Esophagus squamous epithelium (tissue), 5 donors: Measurements from ENCODE around the gene PIGH. TPM values are rescaled to one million over a fixed set of nuclear protein-coding genes. Genes with fewer than 3 reads are reported as not detected.

Source experiments
- DNase-seq: peaks from one replicate; lab custom pipeline; 2025; lab: John Stamatoyannopoulos, UW
- H3K27ac ChIP-seq, 4 donors: fragments of 200-600 bp; sonication (generic); one replicate each; pipeline ENCODE4 v1.5.1; 2016 to 2019; ENCODE audit warnings: mild to moderate bottlenecking in 1 of 4
- H3K27me3 ChIP-seq, 4 donors: fragments of 200-600 bp; sonication (generic); 1 replicate in 3 of 4; 2 replicates in 1 of 4; pipeline versions ENCODE4 v1.5.1 to v1.6.0; 2017 to 2021; ENCODE audit warnings: antibody characterized with exemption in 1 of 4
- H3K36me3 ChIP-seq, 3 donors: fragments of 200-600 bp; sonication (generic); one replicate each; pipeline ENCODE4 v1.5.1; 2016 to 2019
- H3K4me1 ChIP-seq, 3 donors: fragments of 200-600 bp; sonication (generic); one replicate each; pipeline ENCODE4 v1.5.1; 2017 to 2019
- H3K4me3 ChIP-seq, 4 donors: fragments of 200-600 bp; sonication (generic); 1 replicate in 3 of 4; 2 replicates in 1 of 4; pipeline ENCODE4 v1.5.1; 2016 to 2019; ENCODE audit warnings: mild to moderate bottlenecking in 2 of 4, moderate library complexity in 1 of 4
- H3K9me3 ChIP-seq, 3 donors: fragments of 200-600 bp; sonication (generic); one replicate each; pipeline ENCODE4 v1.5.1; 2016 to 2019
- POLR2A ChIP-seq, 4 donors: fragments of 450-650 bp; IDR thresholded peaks; one replicate each; pipeline ENCODE4 v1.6.1; 2017; ENCODE audit warnings: antibody characterized with exemption in 4 of 4, mild to moderate bottlenecking in 4 of 4, moderate library complexity in 3 of 4
- WGBS, 2 donors: methylation state at CpG; one replicate each; pipeline ENCODE4 v1.1.5; 2018; 5-methylcytosine and 5-hydroxymethylcytosine counted together
- intact Hi-C: fragments of 100-400 bp; cut with DNase I; formaldehyde crosslinking; loops from one replicate; pipeline ENCODE4 v1.15.0; 2022
- total RNA-seq, 4 donors: library from RNA; depleted of rRNA; stranded (reverse); fragments of >200 nt; gene quantifications; one replicate each; pipeline ENCODE4 v1.1.0, GENCODE V29; 2016
- TF ChIP-seq, protein P1 (sequence below), 6 experiments: fragments of 450-650 bp in 4 of 6; fragments of 200-600 bp in 2 of 6; sonication (generic) in 2 of 6; IDR thresholded peaks; one replicate each; pipeline ENCODE4 v1.5.1; 2016 to 2019; ENCODE audit warnings: antibody characterized with exemption in 6 of 6, mild to moderate bottlenecking in 4 of 6, moderate library complexity in 4 of 6
- donor health status: DM: yes; HTN: yes; CAD: no.

The PIGH gene
- total RNA-seq: 10 to 100 TPM; 17.0 to 34.0 (median 21.0) TPM

- no peaks in the 10 kb centered on the region for H3K36me3 ChIP-seq
- peak within 1 kb of the TSS; percentile 76 to 85 (median 82) for H3K4me3 ChIP-seq
- no peaks in the 10 kb centered on the region for H3K27me3 ChIP-seq
- H3K9me3 ChIP-seq: no peaks in the 10 kb centered on the region
- H3K4me1 ChIP-seq: peaks cover 3 to 24% (median 11%) of the 10 kb centered on the region in 3 donors
- TF ChIP-seq, protein P1, sequence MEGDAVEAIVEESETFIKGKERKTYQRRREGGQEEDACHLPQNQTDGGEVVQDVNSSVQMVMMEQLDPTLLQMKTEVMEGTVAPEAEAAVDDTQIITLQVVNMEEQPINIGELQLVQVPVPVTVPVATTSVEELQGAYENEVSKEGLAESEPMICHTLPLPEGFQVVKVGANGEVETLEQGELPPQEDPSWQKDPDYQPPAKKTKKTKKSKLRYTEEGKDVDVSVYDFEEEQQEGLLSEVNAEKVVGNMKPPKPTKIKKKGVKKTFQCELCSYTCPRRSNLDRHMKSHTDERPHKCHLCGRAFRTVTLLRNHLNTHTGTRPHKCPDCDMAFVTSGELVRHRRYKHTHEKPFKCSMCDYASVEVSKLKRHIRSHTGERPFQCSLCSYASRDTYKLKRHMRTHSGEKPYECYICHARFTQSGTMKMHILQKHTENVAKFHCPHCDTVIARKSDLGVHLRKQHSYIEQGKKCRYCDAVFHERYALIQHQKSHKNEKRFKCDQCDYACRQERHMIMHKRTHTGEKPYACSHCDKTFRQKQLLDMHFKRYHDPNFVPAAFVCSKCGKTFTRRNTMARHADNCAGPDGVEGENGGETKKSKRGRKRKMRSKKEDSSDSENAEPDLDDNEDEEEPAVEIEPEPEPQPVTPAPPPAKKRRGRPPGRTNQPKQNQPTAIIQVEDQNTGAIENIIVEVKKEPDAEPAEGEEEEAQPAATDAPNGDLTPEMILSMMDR (IDR thresholded peaks at IDR 0.05): peak; percentile 29 to 67 (median 51)
- TF ChIP-seq POLR2A (IDR thresholded peaks at IDR 0.05): peak in 3 of 4 donors; percentile 60 to 90 (median 88)
- 0% methylated on average over 6 to 9 of the region's 77 CpGs for WGBS, 2 donors
- intact Hi-C loops: no loop called here
- H3K27ac ChIP-seq: peak within 1 kb of the TSS; percentile 86 to 93 (median 91)
- DNase-seq: peak; percentile 42
These were observed at the start of gene PIGH for GRCh38 chr14:67599698-67600561. Gene PIGH, minus strand, starts transcription at chr14:67600268. Its CDS starts 65 bp downstream, at chr14:67600203.

DNA sequence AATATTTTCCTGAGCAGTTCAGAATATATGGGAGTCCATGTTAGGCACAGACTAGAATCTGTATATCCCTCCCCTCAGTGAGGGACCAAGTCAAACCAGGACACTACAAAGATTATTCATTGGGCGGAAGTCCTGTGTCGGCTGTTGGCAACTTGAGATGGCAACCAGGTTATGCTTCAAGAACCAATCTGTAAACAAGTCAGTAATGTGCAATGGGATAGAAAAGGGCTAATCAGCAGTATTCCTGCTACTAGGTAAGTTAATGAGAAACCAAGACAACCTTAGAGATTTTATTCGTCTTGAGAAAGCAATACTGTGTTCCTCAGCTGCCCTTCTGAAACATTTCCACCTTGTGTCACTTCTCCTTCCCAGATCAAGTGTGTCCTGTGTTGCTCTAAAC is 46.1 kb upstream of the PIGH start:
- Histone ChIP-seq H3K36me3 (peaks cover 10 to 62% (median 14%) of the 10 kb centered on the region in 3 donors), H3K4me1 (no peaks in the 10 kb centered on the region), H3K4me3 (no peak overlapping the region), H3K9me3 (no peaks in the 10 kb centered on the region), H3K27ac (no peak overlapping the region), H3K27me3 (no peaks in the 10 kb centered on the region)
- 72 to 90% methylated on average over 3 of the region's 3 CpGs for WGBS, 2 donors
- intact Hi-C loops: no loop called here
- DNase-seq: no peak
- TF ChIP-seq, protein P1 (IDR thresholded peaks at IDR 0.05): no peak
- TF ChIP-seq POLR2A (IDR thresholded peaks at IDR 0.05): no peak

DNA sequence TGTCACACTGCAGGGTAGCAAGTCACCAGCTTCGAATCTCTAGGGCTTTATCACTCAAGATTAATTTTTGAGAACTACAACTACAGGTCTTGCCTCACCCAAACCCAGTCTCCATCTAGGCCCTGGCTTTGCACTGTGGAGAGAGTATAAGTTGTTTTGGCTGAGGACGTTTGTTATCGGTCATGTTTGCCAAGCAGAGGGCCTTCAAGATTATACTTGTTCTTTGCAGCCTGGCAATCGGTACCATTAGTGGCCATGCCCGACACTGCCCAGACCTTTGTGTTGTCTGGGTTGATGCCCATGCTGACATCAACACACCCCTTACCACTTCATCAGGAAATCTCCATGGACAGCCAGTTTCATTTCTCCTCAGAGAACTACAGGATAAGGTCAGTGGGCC is 45.3 kb upstream of the PIGH start:
- Histone ChIP-seq H3K27me3 (no peaks in the 10 kb centered on the region), H3K36me3 (peaks cover 10 to 55% (median 14%) of the 10 kb centered on the region in 3 donors), H3K4me3 (no peak overlapping the region), H3K9me3 (no peaks in the 10 kb centered on the region), H3K4me1 (no peaks in the 10 kb centered on the region), H3K27ac (no peak overlapping the region)
- WGBS, 2 donors: 74 to 78% methylated on average over 5 of the region's 5 CpGs
- TF ChIP-seq POLR2A (IDR thresholded peaks at IDR 0.05): no peak
- TF ChIP-seq, protein P1 (IDR thresholded peaks at IDR 0.05): no peak
- intact Hi-C loops: no loop called here
- no peak for DNase-seq

DNA sequence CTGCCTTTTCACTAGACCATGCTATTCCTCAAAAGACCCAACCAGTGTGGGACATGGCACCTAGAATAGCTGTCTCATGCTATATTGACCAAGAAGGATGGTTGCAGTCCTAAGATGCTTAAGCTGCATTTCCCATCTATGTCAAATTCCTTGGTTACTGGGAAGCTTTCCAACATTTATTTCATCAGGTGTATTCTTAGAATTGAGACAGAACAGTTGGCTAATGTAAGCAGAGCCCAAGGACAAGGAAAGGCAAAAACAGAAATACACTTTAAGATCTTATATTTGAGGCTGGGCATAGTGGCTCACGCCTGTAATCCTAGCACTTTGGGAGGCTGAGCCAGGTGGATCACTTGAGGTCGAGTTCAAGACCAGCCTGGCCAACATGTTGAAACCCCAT is 44.4 kb upstream of the PIGH start:
- no peak overlapping the region for H3K27ac ChIP-seq
- TF ChIP-seq, protein P1 (IDR thresholded peaks at IDR 0.05): no peak
- TF ChIP-seq POLR2A (IDR thresholded peaks at IDR 0.05): no peak
- no peaks in the 10 kb centered on the region for H3K27me3 ChIP-seq
- H3K4me1 ChIP-seq: no peaks in the 10 kb centered on the region
- DNase-seq: no peak
- H3K36me3 ChIP-seq: peaks cover 10 to 45% (median 11%) of the 10 kb centered on the region in 3 donors
- H3K4me3 ChIP-seq: no peak overlapping the region
- no peaks in the 10 kb centered on the region for H3K9me3 ChIP-seq
- intact Hi-C loops: no loop called here
- WGBS, 2 donors: 79 to 94% methylated on average over 2 of the region's 2 CpGs

DNA sequence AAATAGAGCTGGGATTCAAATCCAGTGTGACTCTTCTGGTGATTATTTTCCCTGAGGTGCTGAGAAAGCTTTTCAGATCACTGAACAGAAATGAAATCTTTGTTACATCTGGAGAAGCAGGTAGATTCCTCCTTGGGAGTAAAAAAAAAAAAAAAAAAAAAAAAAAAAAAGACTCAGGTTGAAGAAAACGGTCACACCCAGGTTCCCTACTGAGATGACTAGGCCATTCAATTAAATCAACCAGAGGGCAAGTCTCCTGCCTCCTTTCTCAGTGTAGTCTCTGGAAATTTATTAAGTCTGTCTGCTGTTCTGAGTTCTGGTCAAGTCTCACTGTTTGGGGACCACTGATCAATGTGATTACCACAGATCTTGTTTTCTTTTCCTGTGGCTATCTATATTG is 43.6 kb upstream of the PIGH start:
- WGBS, 2 donors: 36 to 53% methylated on average over 1 of the region's 1 CpG
- H3K4me1 ChIP-seq: no peaks in the 10 kb centered on the region
- H3K9me3 ChIP-seq: no peaks in the 10 kb centered on the region
- TF ChIP-seq, protein P1 (IDR thresholded peaks at IDR 0.05): no peak
- peak overlapping the region in 1 of 4 donors; percentile 39 for H3K27ac ChIP-seq
- peaks cover 5 to 38% (median 10%) of the 10 kb centered on the region in 3 donors for H3K36me3 ChIP-seq
- no peaks in the 10 kb centered on the region for H3K27me3 ChIP-seq
- intact Hi-C loops: no loop called here
- H3K4me3 ChIP-seq: no peak overlapping the region
- DNase-seq: no peak
